ENCODE results near the gene HSPG2.

- TF ChIP-seq CTCF (IDR thresholded peaks at IDR 0.05), result no peak
- no peak for TF ChIP-seq EZH2 (IDR thresholded peaks at IDR 0.05; ENCODE audit: borderline replicate concordance, insufficient read depth, low read depth, low read length, poor library complexity, severe bottlenecking)
These were observed 65.2 kb downstream of the HSPG2 start for GRCh38 chr1:21871943-21872342.

All from B cell (primary cell).